Measurements from ENCODE around the gene GNPDA2. TPM values are rescaled to one million over a fixed set of nuclear protein-coding genes. Genes with fewer than 3 reads are reported as not detected.

The GNPDA2 gene
- total and polyA plus RNA-seq, 2 donors from 2014 or later, result 12.3 to 19.4 TPM

DNA sequence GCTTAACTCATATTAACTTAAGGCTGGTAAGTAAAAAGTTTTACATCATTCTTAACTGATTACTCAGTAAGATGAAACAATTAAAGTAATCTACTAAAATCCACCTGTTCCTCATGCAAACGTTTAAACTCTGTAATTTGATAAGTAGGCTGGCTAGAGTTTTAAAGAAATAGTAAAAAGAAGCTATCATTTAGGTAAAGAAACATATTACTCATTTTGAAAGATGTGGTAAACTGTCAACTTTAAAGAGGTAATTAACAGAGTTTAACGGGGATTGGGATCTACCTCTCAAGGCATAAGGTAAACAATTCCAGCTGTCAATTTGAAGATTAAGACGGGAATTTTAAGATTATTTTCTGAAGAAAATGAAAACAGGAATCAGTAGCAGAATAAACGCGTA lies 9.8 kb downstream of the GNPDA2 start:
- Histone ChIP-seq H3K27me3 (ENCODE audit: control insufficient read depth, insufficient read depth, low read length) (no peaks in the 10 kb centered on the region), H3K9ac (ENCODE audit: low read length in 3 of 3) (no peak overlapping the region), H3K4me1 (ENCODE audit: control insufficient read depth in 2 of 3, insufficient read depth in 2 of 3, low read depth in 1 of 3, low read length in 3 of 3) (no peaks in the 10 kb centered on the region), H3K36me3 (ENCODE audit: control insufficient read depth in 2 of 3, insufficient read depth in 3 of 3, low read length in 3 of 3) (no peaks in the 10 kb centered on the region), H3K9me3 (ENCODE audit: control insufficient read depth in 2 of 3, insufficient read depth in 1 of 3, low read length in 3 of 3) (no peaks in the 10 kb centered on the region), H3K4me3 (ENCODE audit: low read length in 3 of 3) (no peak overlapping the region), H3K27ac (ENCODE audit: low read depth in 2 of 2, low read length in 2 of 2) (no peak overlapping the region)
- intact Hi-C loops (cut with DNase I), result no loop called here
- no peak for DNase-seq
- TF ChIP-seq CTCF (IDR thresholded peaks at IDR 0.05; ENCODE audit: borderline replicate concordance, extremely low read depth, insufficient read depth), result no peak
- no peak for FAIRE-seq

GRCh38 chr4:44713125-44713524 lies 13.2 kb downstream of the GNPDA2 start:
- FAIRE-seq (no peak), DNase-seq (no peak)
- H3K4me1 ChIP-seq (ENCODE audit: control insufficient read depth in 2 of 3, insufficient read depth in 2 of 3, low read depth in 1 of 3, low read length in 3 of 3), result no peaks in the 10 kb centered on the region
- intact Hi-C loops (cut with DNase I), result no loop called here
- no peaks in the 10 kb centered on the region for H3K9me3 ChIP-seq (ENCODE audit: control insufficient read depth in 2 of 3, insufficient read depth in 1 of 3, low read length in 3 of 3)
- H3K27me3 ChIP-seq (ENCODE audit: control insufficient read depth, insufficient read depth, low read length), result no peaks in the 10 kb centered on the region
- no peak overlapping the region for H3K27ac ChIP-seq (ENCODE audit: low read depth in 2 of 2, low read length in 2 of 2)
- no peak overlapping the region for H3K9ac ChIP-seq (ENCODE audit: low read length in 3 of 3)
- no peak for TF ChIP-seq CTCF (IDR thresholded peaks at IDR 0.05; ENCODE audit: borderline replicate concordance, extremely low read depth, insufficient read depth)
- no peaks in the 10 kb centered on the region for H3K36me3 ChIP-seq (ENCODE audit: control insufficient read depth in 2 of 3, insufficient read depth in 3 of 3, low read length in 3 of 3)
- H3K4me3 ChIP-seq (ENCODE audit: low read length in 3 of 3), result no peak overlapping the region

GRCh38 chr4:44704673-44705072 lies 21.7 kb downstream of the GNPDA2 start:
- Histone ChIP-seq H3K27me3 (ENCODE audit: control insufficient read depth, insufficient read depth, low read length) (no peaks in the 10 kb centered on the region), H3K36me3 (ENCODE audit: control insufficient read depth in 2 of 3, insufficient read depth in 3 of 3, low read length in 3 of 3) (peaks cover 0 to 16% (median 14%) of the 10 kb centered on the region in 3 donors), H3K9ac (ENCODE audit: low read length in 3 of 3) (no peak overlapping the region), H3K4me3 (ENCODE audit: low read length in 3 of 3) (no peak overlapping the region), H3K27ac (ENCODE audit: low read depth in 2 of 2, low read length in 2 of 2) (no peak overlapping the region), H3K9me3 (ENCODE audit: control insufficient read depth in 2 of 3, insufficient read depth in 1 of 3, low read length in 3 of 3) (no peaks in the 10 kb centered on the region), H3K4me1 (ENCODE audit: control insufficient read depth in 2 of 3, insufficient read depth in 2 of 3, low read depth in 1 of 3, low read length in 3 of 3) (no peaks in the 10 kb centered on the region)
- FAIRE-seq, result no peak
- TF ChIP-seq CTCF (IDR thresholded peaks at IDR 0.05; ENCODE audit: borderline replicate concordance, extremely low read depth, insufficient read depth), result no peak
- DNase-seq, result no peak
- intact Hi-C loops (cut with DNase I), result no loop called here

DNA sequence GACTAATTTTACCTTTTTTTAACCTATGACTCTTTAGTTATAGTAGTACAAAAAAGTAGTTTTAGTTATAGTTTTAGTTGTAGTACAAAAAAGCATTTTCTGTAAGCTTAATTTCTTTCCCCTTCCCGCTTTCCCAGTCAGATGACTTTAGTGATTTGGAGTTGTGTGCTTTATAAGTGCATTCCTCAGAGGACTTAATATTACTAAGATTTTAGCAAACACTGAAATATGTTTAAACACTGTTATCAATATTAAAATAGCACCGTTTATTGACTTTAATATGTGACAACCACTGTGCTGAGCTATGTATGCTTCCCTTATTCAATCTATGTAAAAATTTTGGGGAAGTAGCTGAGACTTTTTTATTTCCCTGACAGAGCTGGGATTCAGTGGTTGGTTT lies 25.3 kb downstream of the GNPDA2 start:
- no peak overlapping the region for H3K27ac ChIP-seq (ENCODE audit: low read depth in 2 of 2, low read length in 2 of 2)

More for the DNA sequence above, 25.3 kb downstream of the GNPDA2 start:
- Histone ChIP-seq H3K4me1 (ENCODE audit: control insufficient read depth in 2 of 3, insufficient read depth in 2 of 3, low read depth in 1 of 3, low read length in 3 of 3) (no peaks in the 10 kb centered on the region), H3K27me3 (ENCODE audit: control insufficient read depth, insufficient read depth, low read length) (no peaks in the 10 kb centered on the region), H3K9ac (ENCODE audit: low read length in 3 of 3) (no peak overlapping the region), H3K36me3 (ENCODE audit: control insufficient read depth in 2 of 3, insufficient read depth in 3 of 3, low read length in 3 of 3) (peaks cover 10 to 40% (median 21%) of the 10 kb centered on the region in 3 donors), H3K4me3 (ENCODE audit: low read length in 3 of 3) (no peak overlapping the region), H3K9me3 (ENCODE audit: control insufficient read depth in 2 of 3, insufficient read depth in 1 of 3, low read length in 3 of 3) (no peaks in the 10 kb centered on the region)
- DNase-seq (no peak), FAIRE-seq (no peak)
- no peak for TF ChIP-seq CTCF (IDR thresholded peaks at IDR 0.05; ENCODE audit: borderline replicate concordance, extremely low read depth, insufficient read depth)
- intact Hi-C loops (cut with DNase I), result no loop called here
